HG03575 (cell line): ENCODE data around the gene CUX1.
"Not testable (repeated sequence)": the region's sequence is repeated elsewhere in the genome, so short reads cannot be mapped to it uniquely, and the experiment has no call there.

ENCODE experiments used
- ATAC-seq: cut with Tn5 transposase; IDR thresholded peaks from one replicate; pipeline ENCODE4 v1.9.1; 2021; ENCODE audit not compliant: unreplicated experiment, insufficient number of reproducible peaks, low FRiP score; ENCODE audit errors: extremely low read depth

Gene CUX1

GRCh38 chr7:102285540-102286236, 468.3 kb downstream of the CUX1 start:
- no peak for ATAC-seq

- no peak for ATAC-seq
Measured at GRCh38 chr7:102286237-102287110, 469.0 kb downstream of the CUX1 start, which contains the start of gene SH2B2. TSS of gene SH2B2 (plus strand) at chr7:102286868. CDS start at chr7:102300551, 13,683 bp downstream.

- ATAC-seq: no peak
Measured at GRCh38 chr7:102287111-102287980, 469.9 kb downstream of the CUX1 start.

GRCh38 chr7:102287981-102288278, 470.5 kb downstream of the CUX1 start:
- no peak for ATAC-seq

- no peak for ATAC-seq
Measured at GRCh38 chr7:102288285-102288930, 471.0 kb downstream of the CUX1 start.

- no peak for ATAC-seq
Measured at GRCh38 chr7:102289057-102289456, 471.6 kb downstream of the CUX1 start.

- ATAC-seq: no peak
Measured at GRCh38 chr7:102291056-102291915, 473.9 kb downstream of the CUX1 start.

GRCh38 chr7:102291916-102292267, 474.5 kb downstream of the CUX1 start:
- ATAC-seq: no peak

GRCh38 chr7:102292813-102293798, 475.7 kb downstream of the CUX1 start:
- no peak for ATAC-seq

GRCh38 chr7:102294589-102294988, 477.2 kb downstream of the CUX1 start:
- ATAC-seq: no peak

- ATAC-seq: no peak
Measured at GRCh38 chr7:102295346-102296178, 478.1 kb downstream of the CUX1 start.

- no peak for ATAC-seq
Measured at GRCh38 chr7:102296179-102296438, 478.7 kb downstream of the CUX1 start.

GRCh38 chr7:102296514-102296913, 479.1 kb downstream of the CUX1 start:
- ATAC-seq: no peak

- no peak for ATAC-seq
Measured at GRCh38 chr7:102297487-102298218, 480.2 kb downstream of the CUX1 start.

- no peak for ATAC-seq
Measured at GRCh38 chr7:102300643-102301221, 483.3 kb downstream of the CUX1 start.

GRCh38 chr7:102301367-102301766, 483.9 kb downstream of the CUX1 start:
- not testable (repeated sequence) for ATAC-seq
